ENCODE results near the gene KLRC1. TPM values are rescaled to one million over a fixed set of nuclear protein-coding genes. Genes with fewer than 3 reads are reported as not detected.

The KLRC1 gene
- polyA plus RNA-seq (2013, experiment 1 of 2), result not detected
- not detected for polyA plus RNA-seq (2013, experiment 2 of 2)

- no peak within 1 kb of the TSS for H3K9ac ChIP-seq (ENCODE audit: low read depth, low read length, poor library complexity)
- no CpG with 5 or more reads among the region's 2 CpGs for WGBS, 2 donors (ENCODE audit: extremely low coverage in 2 of 2, insufficient read length in 2 of 2, insufficient replicate concordance in 1 of 2)
- peaks cover 0 to 7% of the 10 kb centered on the region in 2 donors for H3K9me3 ChIP-seq (replicated peaks in 1 of 2; ENCODE audit: control insufficient read depth in 2 of 2, insufficient read depth in 1 of 2, low read depth in 1 of 2, low read length in 2 of 2)
- no peak within 1 kb of the TSS for H4K8ac ChIP-seq (ENCODE audit: low read depth, low read length)
- H3K27ac ChIP-seq (replicated peaks; ENCODE audit: low read length), result no peak within 1 kb of the TSS
- H4K91ac ChIP-seq (ENCODE audit: low read depth, low read length, poor library complexity), result no peak within 1 kb of the TSS
- H2BK12ac ChIP-seq (ENCODE audit: low read length), result no peak within 1 kb of the TSS
- no peak within 1 kb of the TSS for H3K4ac ChIP-seq (ENCODE audit: low read length)
- H2AFZ ChIP-seq (ENCODE audit: low read length), result no peak within 1 kb of the TSS
- no peaks in the 10 kb centered on the region for H3K4me1 ChIP-seq (ENCODE audit: control insufficient read depth in 2 of 2, insufficient read depth in 1 of 2, low read depth in 1 of 2, low read length in 2 of 2)
- no peak within 1 kb of the TSS for H2BK15ac ChIP-seq (ENCODE audit: low read length)
- H3K23ac ChIP-seq (ENCODE audit: low read depth, low read length, poor library complexity), result no peak within 1 kb of the TSS
- no peak within 1 kb of the TSS for H3K4me3 ChIP-seq (ENCODE audit: low read length in 2 of 2)
- H2AK5ac ChIP-seq (ENCODE audit: low read depth, low read length), result no peak within 1 kb of the TSS
- no peak within 1 kb of the TSS for H3K18ac ChIP-seq (ENCODE audit: low read length)
- no peak within 1 kb of the TSS for H2BK5ac ChIP-seq (ENCODE audit: low read length)
- no peaks in the 10 kb centered on the region for H3K27me3 ChIP-seq (ENCODE audit: control insufficient read depth in 3 of 3, insufficient read depth in 3 of 3, low read depth in 1 of 3, low read length in 3 of 3)
- no peak within 1 kb of the TSS for H3K14ac ChIP-seq (ENCODE audit: low read length)
- no peaks in the 10 kb centered on the region for H3K79me1 ChIP-seq (ENCODE audit: low read depth, low read length)
- H2BK120ac ChIP-seq (ENCODE audit: low read depth, low read length), result no peak within 1 kb of the TSS
- no peaks in the 10 kb centered on the region for H3K36me3 ChIP-seq (replicated peaks in 1 of 2; ENCODE audit: control insufficient read depth in 2 of 2, insufficient read depth in 2 of 2, low read length in 2 of 2)
- H3K4me2 ChIP-seq (ENCODE audit: insufficient read depth, low read length, poor library complexity, severe bottlenecking), result no peak within 1 kb of the TSS
- DNase-seq (ENCODE audit: low spot score), result no peak
Observed at GRCh38 chr12:10453156-10453555, at the start of gene KLRC1. Gene KLRC1 (minus strand): TSS chr12:10453377. CDS start chr12:10451156, 2,221 bp downstream.

GRCh38 chr12:10501030-10501429, 47.9 kb upstream of the KLRC1 start:
- H2BK120ac ChIP-seq (ENCODE audit: low read depth, low read length), result no peak overlapping the region
- H3K14ac ChIP-seq (ENCODE audit: low read length), result no peak overlapping the region
- no peak overlapping the region for H2BK5ac ChIP-seq (ENCODE audit: low read length)
- no peaks in the 10 kb centered on the region for H3K79me1 ChIP-seq (ENCODE audit: low read depth, low read length)
- H3K18ac ChIP-seq (ENCODE audit: low read length), result no peak overlapping the region
- H4K8ac ChIP-seq (ENCODE audit: low read depth, low read length), result no peak overlapping the region
- no CpG with 5 or more reads among the region's 3 CpGs for WGBS, 2 donors (ENCODE audit: extremely low coverage in 2 of 2, insufficient read length in 2 of 2, insufficient replicate concordance in 1 of 2)
- H4K91ac ChIP-seq (ENCODE audit: low read depth, low read length, poor library complexity), result no peak overlapping the region
- no peak overlapping the region for H3K4me2 ChIP-seq (ENCODE audit: insufficient read depth, low read length, poor library complexity, severe bottlenecking)
- no peak overlapping the region for H3K23ac ChIP-seq (ENCODE audit: low read depth, low read length, poor library complexity)
- no peak overlapping the region for H3K9ac ChIP-seq (ENCODE audit: low read depth, low read length, poor library complexity)
- H2AK5ac ChIP-seq (ENCODE audit: low read depth, low read length), result no peak overlapping the region
- H3K4ac ChIP-seq (ENCODE audit: low read length), result no peak overlapping the region
- H2BK15ac ChIP-seq (ENCODE audit: low read length), result no peak overlapping the region
- H3K4me3 ChIP-seq (ENCODE audit: low read length in 2 of 2), result no peak overlapping the region
- peaks cover 0 to 8% (median 0%) of the 10 kb centered on the region in 3 experiments for H3K27me3 ChIP-seq (ENCODE audit: control insufficient read depth in 3 of 3, insufficient read depth in 3 of 3, low read depth in 1 of 3, low read length in 3 of 3)
- H2BK12ac ChIP-seq (ENCODE audit: low read length), result no peak overlapping the region
- H3K9me3 ChIP-seq (replicated peaks in 1 of 2; ENCODE audit: control insufficient read depth in 2 of 2, insufficient read depth in 1 of 2, low read depth in 1 of 2, low read length in 2 of 2), result no peaks in the 10 kb centered on the region
- no peak overlapping the region for H3K27ac ChIP-seq (replicated peaks; ENCODE audit: low read length)
- no peak overlapping the region for H2AFZ ChIP-seq (ENCODE audit: low read length)
- DNase-seq (ENCODE audit: low spot score), result no peak
- no peaks in the 10 kb centered on the region for H3K36me3 ChIP-seq (replicated peaks in 1 of 2; ENCODE audit: control insufficient read depth in 2 of 2, insufficient read depth in 2 of 2, low read length in 2 of 2)
- no peaks in the 10 kb centered on the region for H3K4me1 ChIP-seq (ENCODE audit: control insufficient read depth in 2 of 2, insufficient read depth in 1 of 2, low read depth in 1 of 2, low read length in 2 of 2)

- Histone ChIP-seq H2BK5ac (ENCODE audit: low read length) (no peak overlapping the region), H4K8ac (ENCODE audit: low read depth, low read length) (no peak overlapping the region)
- no CpG with 5 or more reads among the region's 1 CpG for WGBS, 2 donors (ENCODE audit: extremely low coverage in 2 of 2, insufficient read length in 2 of 2, insufficient replicate concordance in 1 of 2)
Observed at GRCh38 chr12:10498042-10498441, 44.9 kb upstream of the KLRC1 start.

GRCh38 chr12:10497602-10498001, 44.4 kb upstream of the KLRC1 start:
- no CpG with 5 or more reads among the region's 2 CpGs for WGBS, 2 donors (ENCODE audit: extremely low coverage in 2 of 2, insufficient read length in 2 of 2, insufficient replicate concordance in 1 of 2)
- H3K27ac ChIP-seq (replicated peaks; ENCODE audit: low read length), result no peak overlapping the region
- no peaks in the 10 kb centered on the region for H3K9me3 ChIP-seq (replicated peaks in 1 of 2; ENCODE audit: control insufficient read depth in 2 of 2, insufficient read depth in 1 of 2, low read depth in 1 of 2, low read length in 2 of 2)
- no peak for DNase-seq (ENCODE audit: low spot score)
- no peak overlapping the region for H2BK5ac ChIP-seq (ENCODE audit: low read length)
- H2BK120ac ChIP-seq (ENCODE audit: low read depth, low read length), result no peak overlapping the region
- H3K4me3 ChIP-seq (ENCODE audit: low read length in 2 of 2), result no peak overlapping the region
- H3K9ac ChIP-seq (ENCODE audit: low read depth, low read length, poor library complexity), result no peak overlapping the region
- H4K91ac ChIP-seq (ENCODE audit: low read depth, low read length, poor library complexity), result no peak overlapping the region
- peaks cover 0 to 8% (median 0%) of the 10 kb centered on the region in 3 experiments for H3K27me3 ChIP-seq (ENCODE audit: control insufficient read depth in 3 of 3, insufficient read depth in 3 of 3, low read depth in 1 of 3, low read length in 3 of 3)
- no peak overlapping the region for H2BK15ac ChIP-seq (ENCODE audit: low read length)
- no peak overlapping the region for H3K23ac ChIP-seq (ENCODE audit: low read depth, low read length, poor library complexity)
- H3K4me2 ChIP-seq (ENCODE audit: insufficient read depth, low read length, poor library complexity, severe bottlenecking), result no peak overlapping the region
- no peak overlapping the region for H2AK5ac ChIP-seq (ENCODE audit: low read depth, low read length)
- no peaks in the 10 kb centered on the region for H3K36me3 ChIP-seq (replicated peaks in 1 of 2; ENCODE audit: control insufficient read depth in 2 of 2, insufficient read depth in 2 of 2, low read length in 2 of 2)
- no peak overlapping the region for H3K18ac ChIP-seq (ENCODE audit: low read length)
- H2BK12ac ChIP-seq (ENCODE audit: low read length), result no peak overlapping the region
- no peak overlapping the region for H4K8ac ChIP-seq (ENCODE audit: low read depth, low read length)
- no peaks in the 10 kb centered on the region for H3K4me1 ChIP-seq (ENCODE audit: control insufficient read depth in 2 of 2, insufficient read depth in 1 of 2, low read depth in 1 of 2, low read length in 2 of 2)
- H3K4ac ChIP-seq (ENCODE audit: low read length), result no peak overlapping the region
- H2AFZ ChIP-seq (ENCODE audit: low read length), result no peak overlapping the region
- H3K14ac ChIP-seq (ENCODE audit: low read length), result no peak overlapping the region
- H3K79me1 ChIP-seq (ENCODE audit: low read depth, low read length), result no peaks in the 10 kb centered on the region

More at GRCh38 chr12:10498042-10498441, 44.9 kb upstream of the KLRC1 start:
- peaks cover 0 to 8% (median 0%) of the 10 kb centered on the region in 3 experiments for H3K27me3 ChIP-seq (ENCODE audit: control insufficient read depth in 3 of 3, insufficient read depth in 3 of 3, low read depth in 1 of 3, low read length in 3 of 3)
- no peak overlapping the region for H2AFZ ChIP-seq (ENCODE audit: low read length)
- H3K4me2 ChIP-seq (ENCODE audit: insufficient read depth, low read length, poor library complexity, severe bottlenecking), result no peak overlapping the region
- no peaks in the 10 kb centered on the region for H3K79me1 ChIP-seq (ENCODE audit: low read depth, low read length)
- H3K18ac ChIP-seq (ENCODE audit: low read length), result no peak overlapping the region
- H2BK120ac ChIP-seq (ENCODE audit: low read depth, low read length), result no peak overlapping the region
- no peak overlapping the region for H3K27ac ChIP-seq (replicated peaks; ENCODE audit: low read length)
- no peak overlapping the region for H2BK15ac ChIP-seq (ENCODE audit: low read length)
- no peak overlapping the region for H3K9ac ChIP-seq (ENCODE audit: low read depth, low read length, poor library complexity)
- DNase-seq (ENCODE audit: low spot score), result no peak
- H3K4ac ChIP-seq (ENCODE audit: low read length), result no peak overlapping the region
- no peak overlapping the region for H3K4me3 ChIP-seq (ENCODE audit: low read length in 2 of 2)
- H2AK5ac ChIP-seq (ENCODE audit: low read depth, low read length), result no peak overlapping the region
- no peak overlapping the region for H3K23ac ChIP-seq (ENCODE audit: low read depth, low read length, poor library complexity)
- no peak overlapping the region for H4K91ac ChIP-seq (ENCODE audit: low read depth, low read length, poor library complexity)
- H3K9me3 ChIP-seq (replicated peaks in 1 of 2; ENCODE audit: control insufficient read depth in 2 of 2, insufficient read depth in 1 of 2, low read depth in 1 of 2, low read length in 2 of 2), result no peaks in the 10 kb centered on the region
- H2BK12ac ChIP-seq (ENCODE audit: low read length), result no peak overlapping the region
- no peaks in the 10 kb centered on the region for H3K4me1 ChIP-seq (ENCODE audit: control insufficient read depth in 2 of 2, insufficient read depth in 1 of 2, low read depth in 1 of 2, low read length in 2 of 2)
- H3K14ac ChIP-seq (ENCODE audit: low read length), result no peak overlapping the region
- no peaks in the 10 kb centered on the region for H3K36me3 ChIP-seq (replicated peaks in 1 of 2; ENCODE audit: control insufficient read depth in 2 of 2, insufficient read depth in 2 of 2, low read length in 2 of 2)

Measured in neuronal stem cell (in vitro differentiated cells).